WI38 (cell line): Measurements from ENCODE around the gene THAP5.

ENCODE experiments used
- H3K4me3 ChIP-seq: 2 replicates; pipeline ENCODE4 v1.5.1; 2011; ENCODE audit warnings: low read depth, mild to moderate bottlenecking, control low read depth, low read length
- TF ChIP-seq, protein P1 (sequence below): IDR thresholded peaks from 2 replicates; pipeline ENCODE4 v1.5.1; 2012; ENCODE audit warnings: low read depth, mild to moderate bottlenecking, control low read depth, low read length

Gene THAP5

DNA sequence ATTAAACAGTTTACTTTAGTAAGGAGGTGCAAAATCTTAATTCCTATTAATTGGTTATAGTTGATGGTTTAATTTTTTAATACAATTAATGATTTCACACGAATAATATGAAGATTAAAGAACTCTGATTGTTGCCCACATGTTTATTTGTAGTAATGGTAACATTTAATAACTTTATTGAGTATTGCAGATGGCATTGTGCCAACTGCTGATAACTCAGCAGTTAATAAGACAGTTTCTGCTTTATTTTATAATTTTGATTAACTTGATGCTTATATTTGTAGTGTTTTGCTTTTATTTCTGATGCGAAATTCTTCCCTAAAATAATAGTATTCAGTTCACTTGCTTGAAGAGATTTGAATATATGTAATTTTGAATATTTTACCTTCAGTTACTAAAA lies 3.0 kb upstream of the THAP5 start:
- TF ChIP-seq, protein P1, sequence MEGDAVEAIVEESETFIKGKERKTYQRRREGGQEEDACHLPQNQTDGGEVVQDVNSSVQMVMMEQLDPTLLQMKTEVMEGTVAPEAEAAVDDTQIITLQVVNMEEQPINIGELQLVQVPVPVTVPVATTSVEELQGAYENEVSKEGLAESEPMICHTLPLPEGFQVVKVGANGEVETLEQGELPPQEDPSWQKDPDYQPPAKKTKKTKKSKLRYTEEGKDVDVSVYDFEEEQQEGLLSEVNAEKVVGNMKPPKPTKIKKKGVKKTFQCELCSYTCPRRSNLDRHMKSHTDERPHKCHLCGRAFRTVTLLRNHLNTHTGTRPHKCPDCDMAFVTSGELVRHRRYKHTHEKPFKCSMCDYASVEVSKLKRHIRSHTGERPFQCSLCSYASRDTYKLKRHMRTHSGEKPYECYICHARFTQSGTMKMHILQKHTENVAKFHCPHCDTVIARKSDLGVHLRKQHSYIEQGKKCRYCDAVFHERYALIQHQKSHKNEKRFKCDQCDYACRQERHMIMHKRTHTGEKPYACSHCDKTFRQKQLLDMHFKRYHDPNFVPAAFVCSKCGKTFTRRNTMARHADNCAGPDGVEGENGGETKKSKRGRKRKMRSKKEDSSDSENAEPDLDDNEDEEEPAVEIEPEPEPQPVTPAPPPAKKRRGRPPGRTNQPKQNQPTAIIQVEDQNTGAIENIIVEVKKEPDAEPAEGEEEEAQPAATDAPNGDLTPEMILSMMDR = no peak
- no peak overlapping the region for H3K4me3 ChIP-seq

DNA sequence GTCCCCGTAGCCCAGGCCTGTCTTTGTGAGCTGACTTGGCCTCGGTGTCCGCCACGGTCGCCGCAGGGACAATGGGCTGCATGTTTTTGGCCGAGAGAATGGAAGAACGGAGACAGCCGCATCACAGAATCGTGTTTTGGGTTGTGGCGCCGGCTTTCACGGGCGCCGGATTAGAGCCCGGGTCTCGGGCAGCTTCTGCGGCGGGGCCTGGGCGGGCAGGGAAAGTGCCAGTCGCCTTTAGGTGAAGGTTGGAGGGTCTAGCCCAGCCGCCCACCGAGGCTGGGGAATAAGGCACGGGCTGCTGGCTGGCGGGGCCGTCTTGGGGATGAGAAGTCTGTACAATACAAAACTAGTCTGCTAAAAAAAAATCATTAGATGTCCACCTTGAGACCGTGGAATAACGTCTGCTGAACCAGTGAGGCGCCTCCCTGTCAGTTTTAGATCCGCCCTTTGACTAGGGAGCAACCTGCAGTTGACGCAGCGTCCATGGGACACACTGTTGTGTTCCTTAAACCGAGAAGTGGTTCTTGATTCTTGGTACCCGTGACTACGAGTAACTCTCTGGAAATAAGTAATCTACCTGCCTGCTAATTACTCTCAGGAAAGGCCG lies 745 bp upstream of the THAP5 start:
- TF ChIP-seq, protein P1 = no peak
- H3K4me3 ChIP-seq = peak overlapping the region; percentile 77

DNA sequence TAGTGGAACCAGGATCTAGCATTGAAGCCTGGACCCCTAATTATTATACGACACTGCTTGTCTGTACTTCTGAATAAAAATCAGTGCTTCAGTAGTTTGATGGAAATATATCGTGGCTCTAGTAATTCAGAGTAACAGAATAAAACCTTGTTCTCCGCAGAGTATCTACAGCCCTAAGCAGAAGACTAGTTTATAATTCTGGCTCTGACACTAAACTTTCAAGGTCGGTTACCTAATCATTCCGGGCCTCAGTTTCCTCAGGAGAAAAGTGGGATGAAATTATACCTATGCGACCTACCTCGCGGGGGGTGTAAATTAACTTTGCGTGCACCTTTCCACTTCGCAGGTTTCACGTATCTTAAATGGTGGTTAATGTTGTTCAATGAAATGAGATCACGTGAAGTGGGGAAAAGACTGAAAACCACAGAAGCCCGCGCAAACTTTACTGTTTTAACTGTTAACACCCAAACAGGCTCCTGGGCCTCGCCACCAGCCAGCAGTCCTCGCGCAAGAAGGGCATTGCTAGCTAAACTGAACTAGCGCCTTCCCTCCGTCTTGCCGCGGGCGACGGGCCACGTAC lies 615 bp downstream of the THAP5 start:
- H3K4me3 ChIP-seq = peak overlapping the region; percentile 77
- TF ChIP-seq, protein P1 = no peak

DNA sequence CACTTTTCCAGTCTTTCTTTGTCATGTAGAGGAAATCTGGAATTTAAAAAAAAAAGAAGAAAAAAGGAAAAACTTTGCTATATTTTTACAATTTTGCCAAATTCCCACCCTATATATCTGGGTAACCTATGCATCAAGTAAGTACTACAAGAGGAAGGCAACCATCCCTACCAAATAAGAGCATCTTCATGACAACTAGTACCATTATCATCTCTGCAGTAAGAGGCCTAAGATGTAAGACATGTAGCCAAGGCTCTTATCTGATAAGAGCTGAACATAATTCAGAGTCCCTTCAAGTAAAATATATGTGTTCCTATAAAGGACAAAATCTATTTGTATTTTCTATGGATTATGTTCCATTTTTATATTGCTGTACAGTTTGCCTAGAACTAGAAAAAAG lies 3.5 kb downstream of the THAP5 start:
- H3K4me3 ChIP-seq = no peak overlapping the region
- TF ChIP-seq, protein P1 = no peak

DNA sequence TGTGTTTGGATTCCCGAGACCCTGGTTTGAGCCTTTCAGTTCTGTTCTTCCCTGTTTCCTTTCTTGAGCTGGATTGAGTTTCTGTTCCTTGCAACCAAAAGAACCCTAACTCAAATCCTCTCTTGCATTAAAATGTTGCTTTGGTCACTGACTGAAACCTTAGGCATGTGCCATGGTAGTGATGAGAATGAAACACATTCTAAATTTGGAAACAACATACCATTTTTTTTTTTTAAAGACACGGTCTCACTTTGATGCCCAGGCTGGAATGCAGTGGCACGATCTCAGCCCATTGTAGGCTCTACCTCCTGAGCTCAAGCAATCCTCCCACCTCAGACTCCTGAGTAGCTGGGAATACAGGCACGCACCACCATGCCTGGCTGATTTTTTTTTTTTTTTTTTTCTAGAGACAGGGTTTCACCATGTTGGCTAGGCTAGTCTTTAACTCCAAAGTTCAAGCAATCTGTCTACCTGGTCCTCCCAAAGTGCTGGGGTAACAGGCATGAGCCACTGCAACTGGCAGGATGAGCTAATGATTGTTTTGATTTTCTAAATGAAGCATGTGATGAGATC lies 8.4 kb downstream of the THAP5 start:
- no peak overlapping the region for H3K4me3 ChIP-seq
- TF ChIP-seq, protein P1 = no peak

DNA sequence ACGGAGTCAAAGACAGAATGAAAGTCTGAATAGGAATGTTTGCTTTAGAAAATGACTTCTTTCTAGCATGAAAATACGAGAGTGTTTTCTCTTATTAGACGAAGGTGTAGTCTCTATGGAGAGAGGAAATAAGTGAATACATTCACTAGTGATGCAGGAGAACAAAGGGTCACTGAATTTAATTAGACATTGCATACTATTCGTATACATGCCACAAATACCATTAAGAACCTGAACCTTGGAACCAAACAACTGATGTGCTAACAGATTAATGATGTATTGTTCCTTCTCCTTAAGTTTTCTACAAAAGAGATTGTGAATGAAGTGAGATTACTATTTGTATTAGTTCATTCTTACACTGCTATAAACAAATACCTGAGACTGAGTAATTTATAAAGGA lies 10.3 kb downstream of the THAP5 start:
- TF ChIP-seq, protein P1 = no peak
- no peak overlapping the region for H3K4me3 ChIP-seq

DNA sequence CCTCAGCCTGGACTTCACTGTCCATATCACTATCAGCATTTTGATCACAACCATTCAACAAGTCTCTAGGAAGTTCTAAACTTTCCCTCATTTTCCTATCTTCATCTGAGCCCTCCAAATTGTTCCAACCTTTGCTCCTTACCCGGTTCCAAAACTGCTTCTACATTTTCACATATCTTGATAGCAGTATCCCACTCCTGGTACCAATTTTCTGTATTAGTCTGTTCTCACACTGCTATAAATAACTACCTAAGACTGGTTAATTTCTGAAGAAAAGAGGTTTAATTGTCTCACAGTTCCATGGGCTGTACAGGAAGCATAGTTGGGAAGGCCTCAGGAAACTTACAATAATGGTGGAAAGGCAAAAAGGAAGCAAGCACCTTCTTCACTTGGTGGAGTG lies 11.9 kb downstream of the THAP5 start:
- TF ChIP-seq, protein P1 = no peak
- H3K4me3 ChIP-seq = no peak overlapping the region
